IPS DF 4.7 (cell line): Measurements from ENCODE around the gene NUP37.
"Not testable (repeated sequence)": the region's sequence is repeated elsewhere in the genome, so short reads cannot be mapped to it uniquely, and the experiment has no call there.

Experiments used
- DNase-seq: peaks from one replicate; pipeline ENCODE4 v3.0.0-alpha.2; 2013; ENCODE audit warnings: low spot score; ENCODE audit errors: extremely low read depth

Gene NUP37

GRCh38 chr12:102119674-102120563 lies at the start of gene NUP37, which contains the start of gene PARPBP:
NUP37 (minus strand) TSS chr12:102120114; CDS start chr12:102118518, 1,596 bp downstream.
PARPBP (plus strand) TSS chr12:102120183; CDS start chr12:102123889, 3,706 bp downstream.
- peak; percentile 75 for DNase-seq

- DNase-seq = no peak
Measured at GRCh38 chr12:102167821-102168604, 48.1 kb upstream of the NUP37 start.

GRCh38 chr12:102163383-102163782 lies 43.5 kb upstream of the NUP37 start:
- DNase-seq = no peak

DNA sequence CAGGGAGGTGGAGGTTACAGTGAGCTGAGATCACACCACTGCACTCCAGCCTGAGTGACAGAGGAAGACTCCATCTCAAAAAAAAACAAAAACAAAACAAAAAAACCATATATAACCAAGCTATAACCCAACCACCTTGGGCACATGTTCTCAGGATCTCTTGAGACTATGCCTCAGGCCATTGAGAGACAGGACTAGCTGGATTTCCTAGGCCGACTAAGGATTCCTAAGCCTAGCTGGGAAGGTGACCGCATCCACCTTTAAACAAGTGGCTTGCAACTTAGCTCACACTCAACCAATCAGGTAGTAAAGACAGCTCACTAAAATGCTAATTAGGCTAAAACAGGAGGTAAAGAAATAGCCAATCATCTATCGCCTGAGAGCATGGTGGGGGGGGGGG lies 35.3 kb upstream of the NUP37 start:
- DNase-seq = not testable (repeated sequence)

GRCh38 chr12:102147062-102147587 lies 27.2 kb upstream of the NUP37 start:
- not testable (repeated sequence) for DNase-seq

DNA sequence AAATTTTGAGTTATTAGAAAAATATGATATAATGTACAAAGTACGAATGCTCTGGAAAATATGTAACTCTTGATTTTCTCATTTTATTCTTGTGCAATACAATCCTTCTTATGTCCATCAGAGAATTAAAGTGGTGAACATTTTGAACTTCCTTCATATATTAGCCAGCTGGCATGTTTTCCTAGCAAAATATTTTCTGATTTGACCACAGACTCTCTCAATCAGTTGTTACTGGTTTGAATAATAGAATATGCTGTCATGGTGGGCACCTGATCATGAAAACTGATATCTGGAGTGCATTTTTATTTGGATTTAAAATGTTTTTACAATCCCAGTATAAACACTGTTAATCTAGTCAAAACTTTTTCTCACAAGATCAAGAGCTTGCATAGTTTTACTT lies 24.3 kb upstream of the NUP37 start:
- DNase-seq = no peak

GRCh38 chr12:102142866-102143373 lies 23.0 kb upstream of the NUP37 start:
- not testable (repeated sequence) for DNase-seq

GRCh38 chr12:102137619-102138018 lies 17.7 kb upstream of the NUP37 start:
- not testable (repeated sequence) for DNase-seq

GRCh38 chr12:102131442-102131841 lies 11.5 kb upstream of the NUP37 start:
- not testable (repeated sequence) for DNase-seq

DNA sequence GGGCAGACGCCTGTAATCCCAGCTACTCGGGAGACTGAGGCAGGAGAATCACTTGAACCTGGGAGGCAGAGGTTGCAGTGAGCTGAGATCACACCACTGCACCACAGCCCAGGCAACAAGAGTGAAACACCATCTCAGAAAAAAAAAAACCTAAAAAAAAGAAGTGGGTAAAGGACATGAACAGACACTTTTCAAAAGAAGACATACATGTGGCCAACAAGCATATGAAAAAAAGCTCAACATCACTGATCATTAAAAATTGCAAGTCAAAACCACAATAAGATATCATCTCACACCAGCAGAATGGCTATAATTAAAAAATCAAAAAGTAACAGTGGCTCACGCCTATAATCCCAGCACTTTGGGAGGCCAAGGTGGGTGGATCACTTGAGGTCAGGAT lies 10.8 kb upstream of the NUP37 start:
- DNase-seq = not testable (repeated sequence)

GRCh38 chr12:102121328-102121727 lies 1.4 kb upstream of the NUP37 start:
- DNase-seq = not testable (repeated sequence)

GRCh38 chr12:102120886-102121285 lies 972 bp upstream of the NUP37 start:
- no peak for DNase-seq

- DNase-seq = no peak
Measured at GRCh38 chr12:102120564-102120873, 605 bp upstream of the NUP37 start.

DNA sequence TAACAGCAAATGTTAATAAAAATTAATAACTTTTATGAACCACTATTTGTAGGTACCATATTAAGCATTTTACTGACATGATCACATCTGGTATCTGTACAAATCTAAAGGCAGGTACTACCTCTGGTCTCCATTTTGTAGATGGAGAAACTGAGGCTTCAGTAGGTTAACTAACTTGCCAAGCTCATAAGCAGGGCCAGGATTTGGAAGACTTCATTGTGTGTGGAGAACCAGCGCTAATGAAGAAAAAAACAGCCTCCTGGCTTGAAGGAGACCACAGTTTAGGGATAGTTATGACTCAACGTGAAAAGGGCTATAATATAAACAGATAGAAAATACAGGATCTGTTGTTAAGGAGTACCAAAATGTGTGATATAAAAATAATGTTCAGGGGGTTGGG lies 1.0 kb downstream of the NUP37 start:
- no peak for DNase-seq

- no peak for DNase-seq
Measured at GRCh38 chr12:102116392-102116791, 3.5 kb downstream of the NUP37 start.

- DNase-seq = no peak
Measured at GRCh38 chr12:102114212-102114611, 5.7 kb downstream of the NUP37 start.

- no peak for DNase-seq
Measured at GRCh38 chr12:102110782-102111181, 9.1 kb downstream of the NUP37 start.

DNA sequence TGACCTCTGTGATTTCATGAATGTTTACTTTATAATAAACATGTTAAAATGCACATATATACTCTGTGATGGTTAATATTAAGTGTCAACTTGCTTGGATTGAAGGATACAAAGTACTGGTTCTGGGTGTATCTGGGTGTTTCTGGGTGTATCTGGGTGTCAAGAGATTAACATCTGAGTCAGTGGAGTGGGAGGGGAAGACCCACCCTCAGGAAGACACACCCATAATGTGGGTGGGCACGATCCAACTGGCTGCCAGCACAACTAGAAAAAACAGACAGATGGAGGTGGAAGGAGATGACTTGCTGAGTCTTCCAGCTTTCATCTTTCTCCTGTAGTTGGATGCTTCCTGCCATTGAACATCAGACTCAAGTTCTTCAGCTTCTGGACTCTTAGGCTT lies 11.9 kb downstream of the NUP37 start:
- no peak for DNase-seq

DNA sequence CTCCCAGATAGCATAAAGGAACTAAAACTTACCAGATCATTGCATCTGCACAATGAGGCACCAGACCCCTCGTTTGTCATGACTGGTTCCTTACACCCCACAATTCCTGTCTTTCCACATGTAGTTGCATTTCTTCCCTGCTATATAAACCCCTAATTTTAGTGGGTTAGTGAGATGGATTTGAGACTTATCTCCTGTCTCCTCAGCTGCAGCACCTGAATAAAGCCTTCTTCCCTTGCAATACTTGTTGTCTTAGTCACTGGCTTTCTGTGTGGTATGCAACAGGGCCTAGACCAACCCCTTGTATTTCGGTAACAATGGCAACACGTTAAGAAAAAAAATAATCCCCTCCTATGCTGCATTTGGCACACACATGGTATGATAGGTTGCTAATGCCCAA lies 13.0 kb downstream of the NUP37 start:
- no peak for DNase-seq

DNA sequence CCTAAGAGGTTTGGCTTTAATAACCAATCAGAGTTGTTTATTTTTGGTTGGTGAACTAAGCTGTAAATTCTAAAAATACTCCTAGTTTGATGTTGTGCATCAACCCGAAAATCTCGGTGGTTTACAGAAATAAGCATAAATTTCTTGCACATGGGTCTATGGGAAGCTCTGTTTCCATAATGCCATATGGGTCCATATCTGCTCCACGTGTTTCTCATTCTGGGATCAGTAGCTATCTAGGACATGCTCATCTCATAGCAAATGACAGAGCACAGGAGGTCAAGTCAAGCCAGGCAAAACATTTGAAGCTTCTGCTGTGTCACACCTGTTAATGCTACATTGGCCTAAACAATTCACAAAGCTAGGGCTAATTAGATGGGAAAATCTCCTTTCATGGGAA lies 23.1 kb downstream of the NUP37 start:
- DNase-seq = no peak

GRCh38 chr12:102095677-102096263 lies 24.1 kb downstream of the NUP37 start:
- no peak for DNase-seq

- no peak for DNase-seq
Measured at GRCh38 chr12:102093319-102093718, 26.6 kb downstream of the NUP37 start.
